Activated CD4-positive, alpha-beta T cell treated with anti-CD3 and anti-CD28 coated beads for 36 hours (primary cell): ENCODE measurements around the gene LACRT. TPM values are rescaled to one million over a fixed set of nuclear protein-coding genes. Genes with fewer than 3 reads are reported as not detected.
"Not testable (repeated sequence)": the region's sequence is repeated elsewhere in the genome, so short reads cannot be mapped to it uniquely, and the experiment has no call there.

ENCODE experiments used
- ATAC-seq: fragments of 200-7000 bp; cut with Tn5 transposase; one replicate; pipeline ENCODE4 v1.10.0; 2021; ENCODE audit warnings: mild to moderate bottlenecking, moderate library complexity
- CTCF ChIA-PET: fragments of 350-600 bp; sonication (Branson Sonifier 250); formaldehyde crosslinking; loops from one replicate; lab custom pipeline; 2021; ENCODE audit warnings: antibody characterized with exemption; lab: Charles Lee
- POLR2A ChIA-PET: fragments of 350-600 bp; sonication (Branson Sonifier 250); formaldehyde crosslinking; loops from one replicate; lab custom pipeline; 2021; ENCODE audit warnings: antibody characterized with exemption, inconsistent platforms; lab: Charles Lee
- DNase-seq: peaks from one replicate; pipeline ENCODE4 v3.0.0-alpha.2; 2020
- H3K27ac Mint-ChIP-seq: one replicate; pipeline ENCODE4 v1.8.0; 2021; ENCODE audit warnings: mixed read lengths
- H3K27me3 Mint-ChIP-seq: one replicate; pipeline ENCODE4 v1.8.0; 2021; ENCODE audit warnings: mixed read lengths
- H3K36me3 Mint-ChIP-seq: one replicate; pipeline ENCODE4 v1.8.0; 2021; ENCODE audit warnings: low read depth, mixed read lengths
- H3K4me1 Mint-ChIP-seq: one replicate; pipeline ENCODE4 v1.8.0; 2021; ENCODE audit warnings: mixed read lengths
- H3K4me3 Mint-ChIP-seq: one replicate; pipeline ENCODE4 v1.8.0; 2021; ENCODE audit warnings: mild to moderate bottlenecking, moderate library complexity, mixed read lengths
- H3K9me3 Mint-ChIP-seq: one replicate; pipeline ENCODE4 v1.8.0; 2021; ENCODE audit warnings: low read depth, mixed read lengths
- intact Hi-C, 2 experiments: fragments of 100-400 bp; cut with DNase I in 1 of 2; cut with micrococcal nuclease in 1 of 2; formaldehyde crosslinking; loops; one replicate each; pipeline versions ENCODE4 v1.14.2 to v1.15.1; 2022 to 2024; cut with DNase I, micrococcal nuclease
- total RNA-seq, 2 experiments: library from RNA; stranded (reverse); gene quantifications; one replicate each; pipeline ENCODE4 v1.2.3, GENCODE V29; 2021

LACRT gene
- total RNA-seq, 2 experiments from 2014 or later = not detected

DNA sequence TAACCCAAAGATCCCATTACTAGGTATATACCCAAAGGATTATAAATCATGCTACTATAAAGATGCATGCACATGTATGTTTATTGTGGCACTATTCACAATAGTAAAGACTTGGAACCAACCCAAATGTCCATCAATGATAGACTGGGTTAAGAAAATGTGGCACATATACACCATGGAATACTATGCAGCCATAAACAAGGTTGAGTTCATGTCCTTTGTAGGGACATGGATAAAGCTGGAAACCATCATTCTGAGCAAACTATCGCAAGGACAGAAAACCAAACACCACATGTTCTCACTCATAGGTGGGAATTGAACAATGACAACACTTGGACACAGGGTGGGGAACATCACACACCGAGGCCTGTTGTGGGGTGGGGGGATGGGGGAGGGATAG, 4.4 kb upstream of the LACRT start:
- H3K27me3 Mint-ChIP-seq, H3K36me3 Mint-ChIP-seq, H3K27ac Mint-ChIP-seq, ATAC-seq, H3K4me1 Mint-ChIP-seq, H3K4me3 Mint-ChIP-seq, POLR2A ChIA-PET, intact Hi-C loops, DNase-seq, H3K9me3 Mint-ChIP-seq: not testable (repeated sequence)
- CTCF ChIA-PET = interaction anchor here (0.7 kb wide), 1 partner anchor 16 kb away, joined by 4 read pairs; no protein-coding TSS in a partner anchor

GRCh38 chr12:54631988-54632728, 2.5 kb downstream of the LACRT start:
- CTCF ChIA-PET = interaction anchor here (0.8 to 1.1 kb wide), 2 partner anchors 26 to 52 kb away, joined by 3 to 5 read pairs; no protein-coding TSS in a partner anchor

DNA sequence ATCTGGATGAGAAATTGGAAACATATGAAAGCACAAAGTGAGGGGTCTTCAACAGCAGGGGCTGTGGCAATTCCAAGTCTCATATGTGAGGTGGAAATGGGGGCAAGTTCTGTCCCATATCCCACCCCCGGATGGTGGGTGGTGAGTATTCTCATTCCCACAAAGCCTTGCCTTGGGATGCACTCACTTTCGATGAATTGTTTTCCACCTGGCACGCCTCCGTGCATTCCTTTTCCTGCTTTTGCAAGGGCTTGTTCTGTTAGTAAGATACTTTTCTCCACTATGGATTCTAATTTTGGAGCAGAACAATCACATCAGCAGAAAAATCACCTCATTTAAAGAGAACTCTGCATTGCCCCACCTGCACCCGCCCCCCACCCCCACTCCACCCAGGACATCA, 3.1 kb downstream of the LACRT start:
- no peak overlapping the region for H3K27ac Mint-ChIP-seq
- peaks cover 25% of the 10 kb centered on the region for H3K27me3 Mint-ChIP-seq
- no peak overlapping the region for H3K4me3 Mint-ChIP-seq
- CTCF ChIA-PET = no interaction called here
- H3K9me3 Mint-ChIP-seq = peaks cover 5% of the 10 kb centered on the region
- POLR2A ChIA-PET = no interaction called here
- no peaks in the 10 kb centered on the region for H3K4me1 Mint-ChIP-seq
- no peak for DNase-seq
- H3K36me3 Mint-ChIP-seq = peaks cover 5% of the 10 kb centered on the region
- intact Hi-C loops = no loop called here
- ATAC-seq = no peak

More at GRCh38 chr12:54631988-54632728, 2.5 kb downstream of the LACRT start:
- no peak for DNase-seq
- Mint-ChIP-seq H3K36me3 (no peaks in the 10 kb centered on the region), H3K9me3 (peaks cover 5% of the 10 kb centered on the region), H3K27me3 (peaks cover 19% of the 10 kb centered on the region), H3K4me3 (no peak overlapping the region), H3K27ac (no peak overlapping the region), H3K4me1 (no peaks in the 10 kb centered on the region)
- no peak for ATAC-seq
- POLR2A ChIA-PET = no interaction called here
- intact Hi-C loops = no loop called here

DNA sequence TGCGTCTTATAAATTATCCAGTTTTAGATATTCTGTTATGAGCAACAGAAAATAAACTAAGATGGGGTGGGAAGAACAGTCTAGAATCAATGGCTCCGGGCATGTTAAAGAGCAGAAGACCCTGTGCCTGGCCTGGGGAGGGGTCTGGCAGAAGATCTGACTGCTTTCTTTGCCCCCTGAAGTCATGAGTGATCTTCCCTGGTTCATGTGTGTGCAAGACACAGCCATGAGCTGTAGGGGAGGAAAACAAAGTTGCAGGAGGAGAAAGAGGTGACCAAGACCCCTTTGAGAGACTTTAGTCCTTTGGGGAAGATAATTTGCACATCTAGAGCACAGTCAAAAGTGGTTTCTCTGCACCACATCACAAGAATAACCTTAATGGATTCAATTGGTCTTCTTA, 4.8 kb downstream of the LACRT start:
- Mint-ChIP-seq H3K9me3 (peaks cover 5% of the 10 kb centered on the region), H3K27me3 (peaks cover 32% of the 10 kb centered on the region), H3K27ac (no peak overlapping the region), H3K4me1 (no peaks in the 10 kb centered on the region), H3K4me3 (no peak overlapping the region), H3K36me3 (peaks cover 5% of the 10 kb centered on the region)
- DNase-seq = no peak
- intact Hi-C loops = no loop called here
- POLR2A ChIA-PET = no interaction called here
- no peak for ATAC-seq
- CTCF ChIA-PET = interaction anchor here (1.3 kb wide), 2 partner anchors 10 to 12 kb away, joined by 3 to 4 read pairs; no protein-coding TSS in a partner anchor

DNA sequence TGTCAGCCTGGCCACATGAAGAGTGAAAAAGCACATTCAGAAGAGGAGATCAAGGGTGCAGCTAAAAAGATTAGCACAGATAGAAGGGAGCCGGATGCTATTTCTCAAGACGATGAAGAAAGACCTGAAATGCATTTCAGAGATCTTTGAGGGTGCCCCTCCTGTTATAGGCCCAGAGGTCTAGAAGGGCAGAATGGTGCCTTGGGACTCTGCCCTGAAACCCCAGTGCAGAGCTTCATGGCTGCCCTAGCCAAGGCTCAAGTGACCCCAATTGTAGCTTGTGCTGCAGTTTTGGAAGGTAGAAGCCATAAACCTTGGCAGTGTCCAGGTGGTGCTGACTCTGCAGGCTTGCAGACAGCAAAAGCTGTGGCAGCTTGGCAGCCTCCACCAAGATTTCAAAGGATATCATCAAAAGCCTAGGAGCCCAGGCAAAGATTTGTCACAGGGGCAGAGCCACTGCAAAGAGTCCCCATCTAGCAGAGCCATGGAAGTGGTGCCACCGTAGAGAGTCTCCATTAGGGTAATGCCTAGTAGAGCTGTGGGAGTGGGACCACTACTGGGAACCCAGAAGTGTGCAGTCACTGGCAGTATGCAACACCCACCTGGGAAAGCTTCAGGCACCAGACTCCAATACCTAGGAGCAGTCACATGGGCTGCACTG, 6.4 kb downstream of the LACRT start:
- peaks cover 42% of the 10 kb centered on the region for H3K27me3 Mint-ChIP-seq
- CTCF ChIA-PET = interaction anchor here (0.6 to 1.3 kb wide), 3 partner anchors 8 to 96 kb away, joined by 3 to 4 read pairs (median 4); no protein-coding TSS in a partner anchor
- no peaks in the 10 kb centered on the region for H3K4me1 Mint-ChIP-seq
- no peak overlapping the region for H3K27ac Mint-ChIP-seq
- no peak for DNase-seq
- peaks cover 5% of the 10 kb centered on the region for H3K36me3 Mint-ChIP-seq
- ATAC-seq = no peak
- no peak overlapping the region for H3K4me3 Mint-ChIP-seq
- POLR2A ChIA-PET = no interaction called here
- intact Hi-C loops = no loop called here
- H3K9me3 Mint-ChIP-seq = peaks cover 5% of the 10 kb centered on the region

DNA sequence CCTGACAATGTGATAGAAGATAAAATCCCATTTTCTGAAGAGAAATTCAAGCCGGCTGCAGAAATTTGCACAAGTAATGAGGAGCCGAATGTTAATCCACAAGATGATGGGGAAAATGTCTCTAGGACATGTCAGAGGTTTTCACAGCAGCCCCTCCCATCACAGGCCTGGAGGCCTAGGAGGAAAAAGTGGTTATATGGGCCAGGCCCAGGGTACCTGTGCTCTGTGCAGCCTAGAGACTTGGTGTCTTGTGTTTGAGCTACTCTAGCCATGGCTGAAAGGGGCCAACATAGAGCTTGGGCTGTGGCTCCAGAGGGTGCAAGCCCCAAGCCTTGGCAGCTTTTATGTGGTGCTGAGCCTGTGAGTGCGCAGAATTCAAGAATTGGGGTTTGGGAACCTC, 7.4 kb downstream of the LACRT start:
- Mint-ChIP-seq H3K27ac (no peak overlapping the region), H3K4me3 (no peak overlapping the region), H3K36me3 (peaks cover 5% of the 10 kb centered on the region), H3K27me3 (peaks cover 46% of the 10 kb centered on the region), H3K4me1 (no peaks in the 10 kb centered on the region), H3K9me3 (peaks cover 5% of the 10 kb centered on the region)
- CTCF ChIA-PET = no interaction called here
- DNase-seq = no peak
- POLR2A ChIA-PET = no interaction called here
- no peak for ATAC-seq
- intact Hi-C loops = no loop called here

- intact Hi-C loops = no loop called here
- POLR2A ChIA-PET = no interaction called here
- CTCF ChIA-PET = interaction anchor here (0.8 kb wide), 1 partner anchor 46 kb away, joined by 3 read pairs; no protein-coding TSS in a partner anchor
- H3K9me3 Mint-ChIP-seq = peaks cover 5% of the 10 kb centered on the region
- H3K4me3 Mint-ChIP-seq = no peak overlapping the region
- no peaks in the 10 kb centered on the region for H3K4me1 Mint-ChIP-seq
- H3K27me3 Mint-ChIP-seq = peaks cover 47% of the 10 kb centered on the region
- H3K27ac Mint-ChIP-seq = no peak overlapping the region
- no peak for ATAC-seq
- no peak for DNase-seq
- H3K36me3 Mint-ChIP-seq = peaks cover 5% of the 10 kb centered on the region
These were observed 9.1 kb downstream of the LACRT start for GRCh38 chr12:54625598-54625997.

DNA sequence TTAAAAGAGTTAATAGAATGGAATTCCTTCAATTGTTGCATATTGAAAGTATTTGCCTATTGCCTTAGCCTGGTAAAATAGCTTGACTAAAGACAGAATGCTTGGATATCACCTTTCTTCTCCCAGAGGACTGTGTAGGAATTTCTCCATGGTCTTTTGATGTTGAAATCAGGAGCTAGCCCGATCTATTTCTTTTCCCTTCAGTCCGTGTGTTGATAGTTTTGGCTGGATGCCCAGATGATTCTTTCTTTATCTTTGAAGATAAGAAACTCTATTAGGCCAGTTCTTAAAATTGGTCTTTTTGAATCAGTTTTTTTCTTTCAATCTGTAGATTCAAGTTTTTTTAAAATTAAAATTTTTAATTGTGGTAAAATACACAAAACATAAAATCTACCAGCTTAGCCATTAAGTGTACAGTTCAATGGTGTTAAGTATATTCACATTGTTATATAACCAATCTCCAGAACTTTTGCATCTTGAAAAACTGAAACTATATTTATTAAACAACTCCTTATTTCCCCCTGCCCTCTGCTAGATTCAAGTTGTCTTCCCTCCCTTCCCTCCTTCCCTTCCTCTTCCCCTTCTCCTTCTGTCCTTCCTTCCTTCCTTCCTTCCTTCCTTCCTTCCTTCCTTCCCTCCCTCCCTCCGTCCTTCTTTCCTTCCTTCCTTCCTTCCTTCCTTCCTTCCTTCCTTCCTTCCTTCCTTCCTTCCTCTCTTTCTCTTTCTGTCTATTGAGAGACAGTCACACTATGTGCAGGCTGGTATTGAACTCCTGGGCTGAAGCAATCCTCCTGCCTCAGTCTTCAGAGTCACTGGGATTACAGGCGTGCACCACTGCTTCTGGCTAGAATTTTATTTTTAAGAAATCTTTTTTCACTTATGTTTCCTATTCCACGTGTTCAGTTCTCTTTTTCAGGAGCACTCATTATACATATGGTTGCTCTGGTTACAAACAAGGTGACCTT, 10.1 kb downstream of the LACRT start:
- no peak overlapping the region for H3K27ac Mint-ChIP-seq
- peaks cover 5% of the 10 kb centered on the region for H3K9me3 Mint-ChIP-seq
- ChIA-PET POLR2A (no interaction called here), CTCF (interaction anchor here (0.7 to 1.4 kb wide), 2 partner anchors 27 to 65 kb away, joined by 3 to 4 read pairs; no protein-coding TSS in a partner anchor)
- H3K36me3 Mint-ChIP-seq = peaks cover 5% of the 10 kb centered on the region
- no peak for DNase-seq
- H3K27me3 Mint-ChIP-seq = peaks cover 42% of the 10 kb centered on the region
- no peaks in the 10 kb centered on the region for H3K4me1 Mint-ChIP-seq
- intact Hi-C loops = no loop called here
- H3K4me3 Mint-ChIP-seq = no peak overlapping the region
- no peak for ATAC-seq

DNA sequence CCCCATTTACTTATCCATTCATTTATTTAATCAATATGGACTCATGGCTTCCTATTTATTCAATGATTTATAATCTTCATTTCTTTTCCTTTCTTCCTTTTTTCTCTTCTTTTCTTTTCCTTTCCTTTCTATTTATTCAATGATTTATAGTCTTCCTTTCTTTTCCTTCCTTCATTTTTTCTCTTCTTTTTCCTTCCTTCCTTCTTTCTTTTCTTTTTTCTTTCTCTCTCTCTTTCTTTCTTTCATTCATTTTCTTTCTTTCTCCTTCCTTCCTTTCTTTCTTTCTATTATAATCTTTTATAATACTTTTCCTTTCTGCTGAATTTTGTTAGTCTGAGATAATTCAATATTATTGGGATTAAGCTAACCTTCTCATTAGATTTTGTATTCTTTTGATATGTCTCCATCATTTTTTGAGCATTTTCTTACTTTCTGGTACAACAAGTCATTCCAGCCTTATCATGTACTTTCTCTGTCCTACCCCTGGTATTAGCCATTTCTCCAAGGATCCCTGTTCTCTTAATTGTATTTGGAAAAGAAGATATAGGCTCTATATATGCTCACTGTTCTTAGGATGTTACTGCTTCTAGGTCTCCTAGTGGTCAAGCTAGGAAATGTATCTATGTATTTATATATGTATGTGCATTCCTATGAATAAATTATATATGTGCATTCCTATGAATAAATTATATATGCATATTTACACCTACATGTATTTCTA, 12.1 kb downstream of the LACRT start:
- intact Hi-C loops = no loop called here
- H3K4me1 Mint-ChIP-seq = no peaks in the 10 kb centered on the region
- H3K4me3 Mint-ChIP-seq = no peak overlapping the region
- peaks cover under 1% of the 10 kb centered on the region for H3K9me3 Mint-ChIP-seq
- H3K36me3 Mint-ChIP-seq = peaks cover 5% of the 10 kb centered on the region
- DNase-seq = no peak
- ChIA-PET POLR2A (interaction anchor here (0.7 kb wide), 1 partner anchor 126 kb away, joined by 6 read pairs; no protein-coding TSS in a partner anchor), CTCF (interaction anchor here (0.6 to 1.1 kb wide), 8 partner anchors 12 to 203 kb away, joined by 3 to 4 read pairs (median 3); no protein-coding TSS in a partner anchor)
- peaks cover 41% of the 10 kb centered on the region for H3K27me3 Mint-ChIP-seq
- ATAC-seq = no peak
- no peak overlapping the region for H3K27ac Mint-ChIP-seq

- POLR2A ChIA-PET = no interaction called here
- CTCF ChIA-PET = interaction anchor here (0.9 to 1.0 kb wide), 2 partner anchors 11 to 13 kb away, joined by 3 to 4 read pairs; no protein-coding TSS in a partner anchor
- DNase-seq (no peak), ATAC-seq (no peak)
- H3K4me1 Mint-ChIP-seq = peaks cover 2% of the 10 kb centered on the region
- H3K9me3 Mint-ChIP-seq = no peaks in the 10 kb centered on the region
- intact Hi-C loops = no loop called here
- no peak overlapping the region for H3K4me3 Mint-ChIP-seq
- no peak overlapping the region for H3K27ac Mint-ChIP-seq
- H3K36me3 Mint-ChIP-seq = no peaks in the 10 kb centered on the region
- H3K27me3 Mint-ChIP-seq = peaks cover 34% of the 10 kb centered on the region
These were observed 17.6 kb downstream of the LACRT start for GRCh38 chr12:54616933-54617680.
